ENCODE results near the gene LARP1B. TPM values are rescaled to one million over a fixed set of nuclear protein-coding genes. Genes with fewer than 3 reads are reported as not detected.

The LARP1B gene
- total and polyA plus RNA-seq, 9 of the 15 experiments (the other 6 are each of a cell fraction or from before 2014, with no cell fraction given) = 19.2 to 59.7 (median 37.9) TPM

DNA sequence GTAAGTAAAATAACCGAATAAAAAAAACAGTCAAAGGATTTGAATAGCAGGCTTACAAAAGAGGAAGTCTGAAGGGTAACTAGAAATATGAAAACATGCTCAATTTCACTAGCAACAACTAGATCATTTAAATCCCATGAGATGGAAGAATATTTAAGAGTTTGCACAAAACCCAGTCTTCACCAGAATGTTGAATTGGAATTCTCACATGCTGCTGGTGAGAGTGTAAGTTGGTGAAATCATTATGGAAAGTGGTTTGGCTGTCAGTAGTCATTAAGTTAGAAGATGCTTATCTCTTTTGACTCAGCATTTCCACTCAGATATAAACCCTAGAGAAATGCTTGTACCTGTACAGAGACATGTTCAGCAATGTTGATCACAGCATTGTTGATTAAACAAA lies 116.4 kb downstream of the LARP1B start (continued):
- peak; percentile 77 for TF ChIP-seq ARID1B (IDR thresholded peaks at IDR 0.05)
- no peak for TF ChIP-seq NR2C1 (IDR thresholded peaks at IDR 0.05)
- TF ChIP-seq NR2C1 (tag; IDR thresholded peaks at IDR 0.05) = no peak
- TF ChIP-seq BMI1 (IDR thresholded peaks at IDR 0.05; ENCODE audit: low read length) = no peak
- TF ChIP-seq ZNF311 (CRISPR knock-in tag; IDR thresholded peaks at IDR 0.05) = no peak
- TF ChIP-seq MAFK (IDR thresholded peaks at IDR 0.05; ENCODE audit: low read length) = peak; percentile 73
- no peak for TF ChIP-seq ZBTB7A (IDR thresholded peaks at IDR 0.05; ENCODE audit: borderline replicate concordance, control insufficient read depth, low read depth, low read length)
- peak; percentile 69 for TF ChIP-seq MAFG (tag; conservative IDR thresholded peaks at IDR 0.05)
- TF ChIP-seq, protein P1, sequence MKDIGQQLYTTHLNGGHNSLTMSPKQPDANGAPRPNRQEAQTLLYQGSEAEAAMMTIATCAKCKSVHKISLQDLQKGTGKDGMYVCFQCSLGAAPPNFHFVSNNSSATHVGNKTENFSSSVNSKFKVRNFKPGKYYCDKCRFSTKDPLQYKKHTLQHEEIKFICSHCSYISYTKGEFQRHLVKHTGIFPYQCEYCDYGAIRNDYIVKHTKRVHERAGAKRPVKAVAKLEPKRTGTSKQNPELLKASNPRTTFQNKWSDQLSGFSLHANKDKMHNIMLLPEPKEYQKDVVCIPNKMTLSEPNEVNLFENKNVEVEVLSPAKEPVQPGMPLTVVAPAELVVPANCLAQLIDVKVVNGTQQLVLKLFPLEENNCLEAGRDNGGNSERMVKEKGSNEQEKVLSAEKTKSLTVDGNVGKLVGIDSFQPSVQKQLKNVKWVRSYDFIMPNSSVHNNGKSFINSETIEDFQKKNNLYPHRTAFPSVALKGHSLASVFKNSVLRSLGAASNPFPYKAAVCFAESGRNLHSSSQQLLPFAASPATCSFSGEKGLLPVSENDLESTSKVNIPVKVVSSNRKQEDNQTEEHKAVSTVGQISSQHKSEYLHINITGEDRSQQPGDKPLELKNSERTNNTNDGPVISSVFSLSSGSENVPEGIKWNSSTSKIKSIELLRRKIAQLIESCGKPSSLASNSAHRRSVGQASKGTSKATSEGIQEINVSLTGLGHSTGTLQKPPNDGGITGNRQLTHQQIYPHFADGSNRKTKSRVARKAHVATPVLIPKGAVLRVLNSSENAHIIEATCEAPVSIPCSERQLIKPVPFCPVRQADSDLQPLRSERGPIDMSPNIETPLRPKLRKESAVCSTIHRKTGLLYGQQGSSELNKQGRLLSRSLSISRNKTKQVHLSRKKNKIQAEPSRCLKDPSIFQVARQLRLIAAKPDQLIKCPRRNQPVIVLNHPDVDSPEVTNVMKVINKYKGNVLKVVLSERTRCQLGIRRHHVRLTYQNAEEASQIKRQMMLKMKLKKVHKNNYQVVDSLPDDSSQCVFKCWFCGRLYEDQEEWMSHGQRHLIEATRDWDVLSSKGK (CRISPR knock-in tag; IDR thresholded peaks at IDR 0.05) = no peak
- TF ChIP-seq, protein P2, sequence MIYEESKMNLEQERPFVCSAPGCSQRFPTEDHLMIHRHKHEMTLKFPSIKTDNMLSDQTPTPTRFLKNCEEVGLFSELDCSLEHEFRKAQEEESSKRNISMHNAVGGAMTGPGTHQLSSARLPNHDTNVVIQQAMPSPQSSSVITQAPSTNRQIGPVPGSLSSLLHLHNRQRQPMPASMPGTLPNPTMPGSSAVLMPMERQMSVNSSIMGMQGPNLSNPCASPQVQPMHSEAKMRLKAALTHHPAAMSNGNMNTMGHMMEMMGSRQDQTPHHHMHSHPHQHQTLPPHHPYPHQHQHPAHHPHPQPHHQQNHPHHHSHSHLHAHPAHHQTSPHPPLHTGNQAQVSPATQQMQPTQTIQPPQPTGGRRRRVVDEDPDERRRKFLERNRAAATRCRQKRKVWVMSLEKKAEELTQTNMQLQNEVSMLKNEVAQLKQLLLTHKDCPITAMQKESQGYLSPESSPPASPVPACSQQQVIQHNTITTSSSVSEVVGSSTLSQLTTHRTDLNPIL (CRISPR knock-in tag; IDR thresholded peaks at IDR 0.05) = no peak
- no peak for TF ChIP-seq XRCC5 (IDR thresholded peaks at IDR 0.05; ENCODE audit: low read depth, low read length)
